Breast epithelium (tissue), 3 donors: ENCODE data around the gene KIF1B.
A peak's percentile ranks its signal among the peaks of the same experiment; 100 is the strongest.

ENCODE experiments used
- CTCF ChIP-seq, 3 donors: fragments of 450-650 bp; IDR thresholded peaks; one replicate each; pipeline ENCODE4 v1.5.1; 2016 to 2017; ENCODE audit warnings: antibody characterized with exemption in 3 of 3, mild to moderate bottlenecking in 3 of 3, moderate library complexity in 3 of 3
- POLR2A ChIP-seq: fragments of 450-650 bp; IDR thresholded peaks from one replicate; pipeline ENCODE4 v1.6.1; 2016; ENCODE audit warnings: antibody characterized with exemption, mild to moderate bottlenecking, moderate library complexity
- POLR2AphosphoS5 ChIP-seq, 3 donors: sonication (generic); formaldehyde crosslinking; IDR thresholded peaks; one replicate each; pipeline ENCODE4 v1.6.1; 2017; ENCODE audit warnings: antibody characterized with exemption in 3 of 3

- TF ChIP-seq CTCF (IDR thresholded peaks at IDR 0.05) (peak in 2 of 3 donors; percentile 57 to 63), POLR2AphosphoS5 (IDR thresholded peaks at IDR 0.05) (no peak), POLR2A (no peak)
Observed at GRCh38 chr1:10338047-10338446, 127.7 kb downstream of the KIF1B start.
